CD1c-positive myeloid dendritic cell (primary cell): ENCODE measurements around the gene SEPTIN6.
A peak's percentile ranks its signal among the peaks of the same experiment; 100 is the strongest.
"Not testable (repeated sequence)": the region's sequence is repeated elsewhere in the genome, so short reads cannot be mapped to it uniquely, and the experiment has no call there.

Source experiments
- DNase-seq: peaks from one replicate; pipeline ENCODE4 v3.0.0-alpha.2; 2016; ENCODE audit errors: extremely low spot score

SEPTIN6 gene

GRCh38 chrX:119690921-119691716, 1.8 kb downstream of the SEPTIN6 start:
- peak; percentile 78 for DNase-seq

- DNase-seq, result no peak
These were observed 4.1 kb downstream of the SEPTIN6 start for GRCh38 chrX:119688911-119689321.

- DNase-seq, result no peak
These were observed 5.1 kb downstream of the SEPTIN6 start for GRCh38 chrX:119687661-119688413.

GRCh38 chrX:119686087-119686691, 6.8 kb downstream of the SEPTIN6 start:
- peak; percentile 20 for DNase-seq

- DNase-seq, result peak; percentile 88
These were observed 7.5 kb downstream of the SEPTIN6 start for GRCh38 chrX:119685225-119686066.

- no peak for DNase-seq
These were observed 8.1 kb downstream of the SEPTIN6 start for GRCh38 chrX:119684916-119685224.

- not testable (repeated sequence) for DNase-seq
These were observed 8.7 kb downstream of the SEPTIN6 start for GRCh38 chrX:119684312-119684711.

- DNase-seq, result peak; percentile 8
These were observed 10.7 kb downstream of the SEPTIN6 start for GRCh38 chrX:119682019-119682989.

GRCh38 chrX:119677654-119677981, 15.3 kb downstream of the SEPTIN6 start:
- DNase-seq, result no peak

GRCh38 chrX:119676949-119677653, 15.9 kb downstream of the SEPTIN6 start:
- DNase-seq, result no peak

GRCh38 chrX:119673336-119673735, 19.6 kb downstream of the SEPTIN6 start:
- DNase-seq, result no peak

- DNase-seq, result no peak
These were observed 20.5 kb downstream of the SEPTIN6 start for GRCh38 chrX:119672426-119672825.

- DNase-seq, result no peak
These were observed 23.4 kb downstream of the SEPTIN6 start for GRCh38 chrX:119669424-119670037.

- DNase-seq, result no peak
These were observed 25.7 kb downstream of the SEPTIN6 start for GRCh38 chrX:119667111-119667878.

- not testable (repeated sequence) for DNase-seq
These were observed 28.1 kb downstream of the SEPTIN6 start for GRCh38 chrX:119664877-119665276.

GRCh38 chrX:119661486-119661885, 31.5 kb downstream of the SEPTIN6 start:
- no peak for DNase-seq

- DNase-seq, result no peak
These were observed 33.4 kb downstream of the SEPTIN6 start for GRCh38 chrX:119659522-119659921.

GRCh38 chrX:119655125-119655524, 37.8 kb downstream of the SEPTIN6 start:
- peak; percentile 59 for DNase-seq

- DNase-seq, result no peak
These were observed 38.8 kb downstream of the SEPTIN6 start for GRCh38 chrX:119654112-119654531.
